GM19239 (cell line): Measurements from ENCODE around the gene TSSK2.
"Not testable (repeated sequence)": the region's sequence is repeated elsewhere in the genome, so short reads cannot be mapped to it uniquely, and the experiment has no call there.

Source experiments
- DNase-seq: peaks from one replicate; pipeline ENCODE4 v3.0.0; 2011; ENCODE audit warnings: low spot score; ENCODE audit not compliant: insufficient read length
- FAIRE-seq: peaks from 2 replicates; lab custom pipeline; 2011; peaks lifted over from hg19 to GRCh38; lab: Jason Lieb, UNC

The TSSK2 gene

DNA sequence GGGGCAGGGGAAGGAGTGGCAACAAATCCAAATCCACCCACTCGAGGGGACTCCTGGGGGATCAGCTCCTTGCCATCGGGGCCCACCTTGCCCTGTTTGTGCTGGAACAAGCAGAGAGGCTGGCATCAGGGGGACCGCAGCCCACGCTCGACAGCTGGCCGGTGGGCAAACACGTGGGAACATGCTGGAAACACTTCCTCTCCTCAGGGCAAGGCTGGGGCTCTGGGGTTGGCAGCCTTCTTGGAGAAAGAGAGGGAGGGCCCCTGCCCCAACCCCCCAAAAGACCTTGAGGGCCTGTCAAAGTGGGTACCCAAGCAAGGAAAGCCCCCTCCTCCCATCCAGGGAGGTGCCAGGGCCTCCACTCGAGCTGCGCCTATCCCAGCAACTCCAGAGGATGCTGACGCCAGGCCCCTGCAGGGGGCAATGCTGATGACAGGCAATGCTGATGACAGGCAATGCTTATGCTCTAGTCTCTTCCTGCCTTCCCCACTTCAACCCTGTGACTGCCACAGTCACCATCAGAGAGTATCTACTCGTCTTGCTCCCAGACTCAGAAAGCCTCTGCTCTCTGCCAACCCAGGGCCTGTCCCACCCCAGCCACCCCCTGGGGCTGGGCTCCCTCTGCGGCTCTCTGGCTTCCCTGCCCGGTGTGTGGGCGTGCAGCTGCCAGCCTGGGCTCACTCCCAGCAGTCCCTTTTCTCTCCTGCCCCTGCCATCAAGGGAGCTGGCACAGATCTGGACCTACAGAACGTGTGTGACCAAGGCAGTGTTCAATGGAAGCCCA, 7.3 kb downstream of the TSSK2 start:
- FAIRE-seq (no peak), DNase-seq (no peak)

DNA sequence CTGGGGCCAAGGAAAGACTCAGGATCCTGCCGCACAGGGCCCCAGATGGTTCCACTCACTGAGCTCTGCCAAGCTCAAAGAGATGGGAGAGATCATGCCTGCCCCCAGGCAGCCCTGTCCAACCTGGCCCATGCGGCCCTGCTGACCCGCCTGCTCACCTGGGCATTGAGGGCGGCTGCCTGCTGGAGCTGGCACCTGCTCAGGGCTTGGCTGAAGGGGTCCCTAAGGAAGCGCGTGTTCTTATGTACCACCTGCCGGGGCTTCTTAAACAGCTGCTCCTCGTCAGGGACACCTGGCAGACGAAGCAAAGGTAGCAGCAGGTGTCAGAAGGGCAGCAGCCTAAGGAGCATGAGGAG, 7.9 kb downstream of the TSSK2 start:
- FAIRE-seq (no peak), DNase-seq (no peak)

DNA sequence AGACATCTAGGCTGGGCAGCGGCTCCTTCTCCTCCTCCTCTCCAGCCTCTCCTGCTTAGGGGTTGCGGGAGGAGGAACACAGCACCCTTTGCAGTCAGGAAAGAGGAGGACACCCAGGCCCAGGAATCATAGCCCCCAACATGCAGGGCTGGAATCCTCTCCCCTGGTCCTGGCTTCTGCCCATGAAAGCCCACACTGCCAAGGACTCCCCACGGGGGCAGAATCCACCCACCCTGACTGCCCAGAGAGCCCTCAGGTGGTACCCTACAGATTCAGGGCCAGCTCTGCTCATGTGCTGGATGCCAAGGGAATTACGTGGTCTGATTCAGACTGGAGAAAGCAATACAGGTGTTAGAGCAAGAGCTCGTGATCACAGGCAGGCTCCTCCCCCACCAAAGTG, 8.9 kb downstream of the TSSK2 start:
- DNase-seq (no peak), FAIRE-seq (no peak)

DNA sequence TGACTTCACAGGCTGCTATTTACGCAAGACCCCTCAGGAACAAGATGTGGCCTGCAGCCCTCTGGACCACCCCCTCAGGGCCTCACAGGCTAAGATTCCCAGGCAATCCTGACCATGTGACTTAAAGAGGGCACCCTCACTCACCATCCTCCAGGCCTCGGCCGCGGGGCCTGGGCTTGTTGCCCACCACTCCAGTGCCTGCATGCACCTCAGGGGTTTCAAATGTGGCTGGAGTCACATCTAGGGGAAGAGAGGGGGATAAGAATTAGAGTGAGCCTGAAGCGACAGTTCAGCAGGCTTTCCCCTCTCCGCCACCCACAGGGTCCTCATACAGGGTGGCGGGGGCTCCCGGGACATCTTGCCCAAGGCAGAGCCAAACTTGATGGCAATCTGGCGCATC, 11.3 kb downstream of the TSSK2 start:
- DNase-seq (no peak), FAIRE-seq (no peak)

DNA sequence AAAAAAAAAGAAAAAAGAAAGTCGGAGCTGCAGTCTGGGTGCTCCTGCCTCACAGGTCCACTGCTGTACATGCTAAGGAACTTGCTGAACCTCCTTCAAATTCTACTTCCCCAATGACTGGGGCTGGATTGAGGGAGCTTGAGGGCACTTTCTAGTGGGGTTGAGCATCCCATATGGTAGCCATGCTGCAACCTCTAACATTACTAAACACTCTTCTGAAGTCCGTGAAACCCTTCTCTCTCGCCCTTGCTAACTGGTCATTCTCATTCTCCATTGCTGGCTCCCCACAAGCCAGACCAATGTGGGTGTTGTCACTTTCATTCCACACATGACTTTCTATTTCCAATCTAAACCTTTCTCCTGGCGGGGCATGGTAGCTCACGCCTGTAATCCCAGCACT, 12.1 kb downstream of the TSSK2 start:
- no peak for DNase-seq
- no peak for FAIRE-seq

DNA sequence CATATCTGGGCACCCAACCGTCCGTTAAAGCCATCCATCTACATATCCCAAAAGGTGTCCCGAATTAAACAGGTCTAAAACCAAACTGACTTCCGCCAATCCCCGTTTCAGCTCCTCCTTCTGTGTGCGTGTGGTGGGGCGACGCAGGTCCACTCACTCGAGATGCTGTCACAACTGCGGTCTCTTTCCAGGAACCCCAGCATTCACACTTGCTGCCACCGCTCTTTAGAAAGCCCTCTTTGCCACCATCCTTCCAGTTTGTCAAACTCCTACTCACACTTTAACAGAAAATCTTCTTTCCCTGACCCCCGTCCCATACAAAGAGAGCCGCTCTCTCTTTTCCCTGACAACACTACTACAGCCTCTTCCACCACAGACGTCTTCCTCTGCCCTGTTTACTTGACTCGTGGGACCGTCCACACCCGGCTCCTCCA, 12.9 kb downstream of the TSSK2 start:
- no peak for DNase-seq

DNA sequence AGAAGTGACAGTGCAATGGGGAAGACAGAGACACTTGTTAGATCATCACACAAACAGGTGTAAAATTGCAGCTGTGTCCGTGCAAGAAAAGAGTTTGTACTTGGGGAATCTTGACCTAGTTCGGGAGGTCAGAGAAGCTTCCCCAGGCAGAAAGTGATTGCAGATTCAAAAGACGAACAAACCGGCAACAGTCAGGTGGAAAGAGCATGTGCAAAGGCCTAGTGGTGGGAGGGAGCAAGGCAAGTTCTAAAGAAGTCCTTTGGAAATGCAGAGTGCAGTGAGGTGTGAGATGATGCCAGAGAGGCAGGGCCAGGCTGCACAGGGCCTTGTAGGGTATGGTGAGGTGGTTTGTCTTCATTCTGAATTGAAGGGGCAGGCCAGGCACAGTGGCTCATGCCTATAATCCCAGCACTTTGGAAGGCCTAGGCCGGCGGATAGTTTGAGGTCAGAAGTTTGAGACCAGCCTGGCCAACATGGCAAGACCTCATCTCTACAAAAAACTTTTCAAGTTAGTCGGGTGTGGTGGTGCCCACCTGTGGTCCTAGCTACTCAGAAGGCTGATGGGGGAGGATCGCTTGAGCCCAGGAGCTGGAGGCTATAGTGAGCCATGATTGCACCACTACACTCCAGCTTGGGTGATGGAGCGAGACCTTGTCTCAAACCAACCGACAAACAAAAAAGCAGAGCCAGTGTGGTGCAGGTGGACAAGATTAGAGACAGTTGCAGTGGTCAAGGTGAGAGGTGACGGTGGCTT, 15.3 kb downstream of the TSSK2 start:
- DNase-seq (no peak), FAIRE-seq (no peak)

More for the DNA sequence above, 12.9 kb downstream of the TSSK2 start:
- FAIRE-seq = peak; percentile 28

DNA sequence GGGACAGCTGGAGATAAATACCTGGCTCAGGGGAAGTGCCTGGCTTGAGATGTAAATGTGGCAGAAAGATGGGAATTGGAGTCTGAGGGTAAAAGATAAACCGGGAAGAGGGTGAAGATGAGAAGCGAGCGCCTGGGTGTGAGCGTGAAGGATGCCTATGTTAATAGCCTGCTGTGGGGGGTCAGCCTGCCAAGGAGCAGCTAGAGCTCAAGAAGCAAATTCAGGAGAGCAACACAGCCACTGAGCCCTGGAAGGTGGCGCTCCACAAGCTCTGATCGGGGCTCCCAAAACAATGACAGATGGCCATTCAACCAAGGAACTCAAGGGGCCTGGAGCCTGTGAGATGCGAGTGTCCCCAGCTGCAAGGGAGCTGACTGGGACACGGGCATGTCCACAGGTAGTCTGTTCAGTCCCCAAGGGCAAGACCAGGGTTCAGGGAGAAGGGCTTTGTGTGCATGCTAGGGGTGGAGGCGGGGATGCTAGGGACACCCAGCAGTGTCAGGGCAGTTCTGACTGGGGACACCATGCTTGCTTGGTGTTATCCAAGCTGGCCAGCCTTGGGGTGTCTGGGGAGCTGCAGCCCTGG, 16.2 kb downstream of the TSSK2 start:
- DNase-seq = no peak
- no peak for FAIRE-seq

DNA sequence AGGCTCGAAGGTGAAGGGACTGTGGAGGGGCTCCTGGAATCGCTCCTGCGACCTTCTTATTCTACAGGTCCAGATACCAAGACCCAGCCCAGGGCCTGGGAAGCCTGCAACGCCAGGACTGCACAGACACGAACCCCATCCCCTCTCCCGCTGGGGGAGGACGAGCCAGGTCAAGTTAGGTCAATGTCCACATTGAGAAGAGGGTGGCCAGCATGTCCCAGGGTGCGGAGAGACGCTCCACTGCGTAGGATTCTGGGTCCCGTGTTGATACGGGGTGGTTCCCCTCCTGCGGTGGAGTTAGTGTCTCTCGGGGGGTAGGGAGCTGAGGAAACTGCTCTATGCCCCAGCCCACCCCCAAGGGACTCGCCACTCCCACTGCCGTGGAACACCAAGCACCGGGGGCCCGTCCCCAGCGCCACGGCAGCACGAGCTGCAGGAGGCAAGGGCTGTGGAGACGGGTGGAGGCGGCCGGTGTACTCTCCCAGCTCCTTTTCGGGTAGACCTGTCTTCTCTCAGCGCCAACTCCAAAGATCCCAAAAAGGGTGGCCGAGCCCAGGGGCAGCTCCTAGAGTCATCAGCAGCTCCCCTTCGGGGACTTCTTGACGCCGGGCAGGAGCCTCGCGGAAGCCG, 17.4 kb downstream of the TSSK2 start:
- DNase-seq = no peak
- FAIRE-seq = no peak

DNA sequence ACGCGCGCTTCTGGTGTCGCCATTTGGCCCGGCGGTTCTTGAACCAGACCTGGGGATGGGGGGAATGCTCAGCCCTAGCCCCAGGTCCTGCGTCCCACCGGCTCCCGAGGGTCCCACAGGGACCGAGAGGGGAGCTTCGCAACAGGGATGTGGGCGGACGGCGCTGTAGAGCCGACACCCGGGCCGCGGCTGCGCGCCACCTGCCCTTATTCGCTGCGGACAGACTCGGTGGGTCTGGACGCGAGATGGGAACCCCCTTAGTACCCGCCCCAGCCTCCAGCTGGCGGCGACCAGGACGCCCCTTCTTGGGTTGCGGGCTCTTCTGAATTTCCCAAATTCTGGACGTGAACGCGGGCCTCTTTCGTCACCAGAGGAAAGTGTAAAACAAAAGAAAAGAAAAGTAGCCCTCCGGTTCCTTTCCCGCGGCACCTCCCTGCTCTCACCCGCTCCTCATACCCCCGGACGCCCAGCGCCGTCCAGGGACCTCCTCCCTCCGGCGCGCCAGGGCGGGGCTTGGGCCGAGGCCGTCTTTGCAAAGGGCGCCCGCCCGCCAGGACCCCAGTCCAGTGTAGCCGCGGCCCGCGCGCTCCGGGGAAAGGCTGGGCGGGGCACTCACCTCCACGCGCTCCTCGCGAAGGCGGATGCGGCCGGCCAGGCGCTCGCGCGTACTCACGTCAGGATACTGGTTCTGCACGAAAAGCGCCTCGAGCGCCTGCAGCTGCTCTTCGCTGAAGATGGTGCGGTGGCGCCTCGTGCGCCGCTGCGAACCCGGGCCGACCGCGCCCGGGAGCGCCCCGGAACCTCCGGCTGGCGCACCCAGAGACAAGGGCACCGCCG, 18.2 kb downstream of the TSSK2 start:
- DNase-seq = no peak
- FAIRE-seq = no peak

DNA sequence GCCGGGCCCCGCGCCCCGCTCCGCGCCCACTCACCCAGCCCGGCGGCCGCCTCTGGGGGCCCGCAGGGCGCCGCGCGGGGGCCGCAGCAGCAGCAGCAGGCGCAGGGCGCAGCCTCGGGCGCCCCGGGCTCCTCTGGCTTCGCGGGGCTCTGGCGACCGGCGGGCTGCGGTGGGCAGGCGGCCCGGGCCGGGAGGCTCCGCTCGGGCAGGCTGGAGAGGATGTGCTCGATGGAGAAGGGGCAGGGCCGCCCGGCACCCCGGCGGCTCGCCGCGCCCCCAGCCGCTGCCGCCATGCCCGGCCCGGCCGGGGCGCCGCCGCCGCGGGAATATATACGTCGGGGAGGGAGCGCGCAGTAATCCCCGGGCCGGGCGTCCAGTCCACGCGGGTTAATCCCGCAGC, 18.9 kb downstream of the TSSK2 start, which contains the start of gene GSC2:
Gene GSC2, minus strand, starts transcription at position 302 of the 400 bp plus-strand sequence. Its CDS starts 9 bp downstream, at position 293.
- FAIRE-seq (no peak), DNase-seq (no peak)

DNA sequence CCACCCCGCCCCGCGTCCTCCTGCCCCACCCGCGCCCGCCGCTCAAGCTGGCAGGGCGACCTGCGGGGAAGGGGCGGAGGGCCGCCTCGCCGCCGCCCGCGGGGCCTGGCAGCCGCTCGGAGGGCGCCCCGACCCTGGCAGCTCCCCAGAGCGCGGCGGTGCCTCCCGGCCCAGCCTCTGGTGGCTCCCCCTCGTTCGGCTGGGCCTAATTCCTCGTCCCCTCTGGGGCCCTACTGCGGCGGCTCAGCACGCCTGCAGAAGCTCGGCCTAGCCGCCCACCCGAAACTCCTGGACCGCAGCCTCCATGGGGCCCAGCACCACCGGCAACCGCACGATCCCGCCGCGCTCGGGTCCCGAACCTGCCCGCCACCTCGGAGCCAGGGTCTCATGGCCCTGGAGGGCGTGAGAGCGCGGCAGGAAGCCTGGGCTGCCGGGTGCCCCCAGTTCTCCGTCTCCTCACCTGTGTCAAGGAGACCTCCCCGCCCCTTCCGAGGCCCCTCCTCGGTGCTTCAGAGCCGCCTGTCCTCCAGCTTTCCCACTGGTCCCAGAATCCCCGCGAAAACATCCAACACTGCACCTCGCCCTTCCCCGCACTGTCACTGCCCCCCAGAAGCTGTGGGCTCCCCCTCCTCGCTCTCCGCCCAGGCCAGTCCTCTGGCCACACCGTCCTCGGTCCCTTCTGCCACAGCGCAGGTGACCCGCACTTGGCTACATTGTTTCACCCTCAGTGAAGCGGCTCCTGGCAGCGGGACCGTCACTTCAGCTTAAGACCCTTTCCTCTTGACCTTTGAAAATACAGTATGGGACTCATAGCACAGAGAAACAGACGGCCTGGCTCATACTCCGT, 19.6 kb downstream of the TSSK2 start:
- no peak for FAIRE-seq
- no peak for DNase-seq

DNA sequence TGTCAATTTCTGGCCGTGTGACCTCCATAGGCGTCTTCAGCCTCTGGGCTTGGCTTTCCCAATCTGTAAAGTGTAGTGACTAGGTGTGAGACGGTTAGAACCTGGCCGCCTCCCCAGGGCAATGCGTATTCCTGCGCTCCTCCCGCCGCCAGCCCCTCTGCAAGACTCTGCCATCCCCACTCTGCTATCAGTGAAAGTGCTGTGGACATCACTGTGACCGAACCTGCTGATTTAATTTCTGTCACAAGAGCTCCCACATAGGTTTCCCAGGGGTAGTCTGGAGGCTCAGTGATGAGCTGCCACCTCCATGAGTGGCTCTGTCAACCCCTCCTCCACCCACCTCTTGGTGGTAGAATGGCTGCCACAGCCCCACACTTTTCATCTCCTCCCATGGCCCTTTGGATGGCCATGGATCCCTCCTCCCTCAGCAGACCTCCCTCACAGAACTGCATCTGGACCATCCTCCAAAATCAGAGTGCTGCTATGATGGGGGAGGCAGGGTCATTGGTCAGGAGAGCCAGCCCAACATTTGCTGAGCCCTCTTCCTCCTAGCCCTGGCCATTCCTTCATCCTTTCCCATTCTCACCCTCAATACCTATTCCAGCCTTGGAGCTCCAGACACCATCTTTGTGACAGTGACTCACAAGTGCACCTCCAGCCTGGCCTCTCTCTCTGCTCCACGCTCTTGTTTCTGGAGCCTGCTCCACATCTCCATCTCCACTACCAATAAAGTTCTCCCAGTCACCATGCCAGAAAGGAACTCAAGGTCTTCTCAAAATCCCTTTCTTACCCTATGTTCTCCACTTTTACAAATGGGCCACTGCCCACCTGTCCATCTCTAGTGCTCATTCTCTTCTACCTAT, 20.5 kb downstream of the TSSK2 start:
- FAIRE-seq (no peak), DNase-seq (no peak)

DNA sequence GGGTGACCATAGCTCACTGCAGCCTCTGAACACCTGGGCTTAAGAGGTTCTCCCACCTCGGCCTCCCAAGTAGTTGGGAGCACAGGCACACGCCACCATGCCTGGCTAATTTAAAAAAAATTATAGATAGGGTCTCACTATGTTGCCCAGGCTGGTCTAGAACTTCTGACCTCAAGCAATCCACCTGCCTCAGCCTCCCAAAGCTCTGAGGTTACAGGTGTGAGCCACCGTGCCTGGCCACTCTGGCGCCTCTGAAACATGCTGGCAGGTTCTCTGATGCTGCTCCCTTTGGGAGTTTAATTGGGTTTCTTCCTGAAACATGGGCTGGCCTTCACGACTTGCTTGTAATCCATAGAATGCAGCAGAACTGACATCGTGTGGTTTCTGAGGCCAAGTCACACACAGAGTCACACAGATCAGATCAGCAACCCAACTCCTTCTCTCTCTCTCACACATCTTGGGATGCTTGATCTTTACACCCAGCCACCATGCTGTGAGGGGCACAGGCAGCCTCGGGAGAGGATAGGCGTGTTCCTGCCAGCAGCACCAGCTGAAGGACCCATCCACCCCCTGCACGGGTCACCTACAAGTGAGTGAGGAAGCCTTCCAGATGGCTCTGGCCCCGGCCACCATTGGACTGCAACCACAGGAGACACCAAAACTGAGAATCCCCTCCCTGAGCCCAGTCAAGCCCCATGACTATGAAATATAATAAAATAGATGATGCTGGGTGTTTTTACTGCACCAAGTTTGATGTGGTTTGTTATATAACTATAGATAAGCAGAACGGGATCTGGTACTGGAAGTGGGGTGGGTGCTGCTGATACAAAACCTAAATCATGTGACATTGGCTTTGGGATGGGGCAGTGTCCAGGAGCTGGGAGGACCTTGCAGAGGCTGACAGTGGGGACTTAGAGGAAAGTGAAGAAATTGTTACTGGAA, 22.1 kb downstream of the TSSK2 start:
- DNase-seq (no peak), FAIRE-seq (no peak)

DNA sequence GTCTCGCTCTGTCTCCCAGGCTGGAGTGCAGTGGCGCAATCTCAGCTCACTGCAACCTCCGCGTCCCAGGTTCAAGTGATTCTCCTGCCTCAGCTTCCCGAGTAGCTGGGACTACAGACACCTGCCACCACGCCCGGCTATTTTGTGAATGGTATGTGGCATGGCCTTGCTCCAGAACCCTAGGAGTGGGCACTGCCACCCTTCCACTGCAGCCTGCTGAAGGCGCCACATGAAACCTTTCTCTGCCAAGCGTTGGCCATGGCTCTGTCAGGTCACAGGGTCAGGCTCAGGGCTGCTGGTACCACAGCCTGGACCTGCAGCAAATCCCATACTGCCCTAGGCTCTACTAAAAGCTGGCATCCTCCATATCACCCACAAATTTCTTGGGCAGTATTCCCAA, 25.0 kb downstream of the TSSK2 start:
- DNase-seq, FAIRE-seq: not testable (repeated sequence)

DNA sequence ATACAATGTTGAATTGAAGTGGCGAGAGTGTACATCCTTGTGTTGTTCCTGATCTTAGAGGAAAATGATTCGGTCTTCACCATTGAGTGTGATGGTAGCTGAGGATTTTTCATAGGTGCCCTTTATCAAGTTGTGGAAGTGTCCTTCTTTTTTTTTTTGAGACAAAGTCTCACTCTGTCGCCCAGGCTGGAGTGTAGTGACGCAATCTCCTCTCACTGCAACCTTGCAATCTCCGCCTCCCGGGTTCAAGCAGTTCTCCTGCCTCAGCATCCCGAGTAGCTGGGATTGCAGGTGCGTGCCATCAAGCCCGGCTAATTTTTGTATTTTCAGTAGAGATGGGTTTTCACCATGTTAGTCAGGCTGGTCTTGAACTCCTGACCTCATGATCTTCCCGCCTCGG, 27.5 kb downstream of the TSSK2 start:
- not testable (repeated sequence) for FAIRE-seq, DNase-seq

DNA sequence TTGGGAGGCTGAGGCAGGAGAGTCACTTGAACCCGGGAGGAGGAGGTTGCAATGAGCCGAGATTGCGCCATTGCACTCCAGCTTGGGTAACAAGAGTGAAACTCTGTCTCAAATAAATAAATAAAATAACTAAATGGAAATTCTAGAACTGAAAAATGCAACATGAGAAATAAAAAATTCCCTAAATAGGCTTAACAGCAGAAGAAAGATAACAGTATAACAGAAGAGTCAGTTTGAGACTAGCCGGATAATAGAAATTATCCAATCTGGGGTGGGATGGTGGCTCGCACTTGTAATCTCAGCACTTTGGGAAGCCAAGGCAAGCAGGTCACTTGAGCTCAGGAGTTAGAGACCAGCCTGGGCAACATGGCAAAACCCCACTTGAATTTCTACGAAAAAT, 33.3 kb downstream of the TSSK2 start:
- DNase-seq (no peak), FAIRE-seq (no peak)
